CD14-positive monocyte (primary cell): ENCODE data around the gene BICDL1. TPM values are rescaled to one million over a fixed set of nuclear protein-coding genes. Genes with fewer than 3 reads are reported as not detected.
A peak's percentile ranks its signal among the peaks of the same experiment; 100 is the strongest.

Experiments
- DNase-seq, 3 donors: peaks; one replicate each; pipeline ENCODE4 v3.0.0-alpha.2; 2011 to 2022
- H2AFZ ChIP-seq: 2 replicates; pipeline ENCODE4 v1.6.0; 2012; ENCODE audit warnings: mild to moderate bottlenecking, low read depth, low read length, inconsistent platforms; ENCODE audit not compliant: insufficient read depth, poor library complexity, severe bottlenecking
- H3K27ac ChIP-seq, 2 donors: 1 replicate in 1 of 2; 2 replicates in 1 of 2; pipeline ENCODE4 v1.5.1; 2012 to 2013; ENCODE audit warnings: low read length in 2 of 2, control low read depth in 1 of 2, inconsistent platforms in 1 of 2, low read depth in 1 of 2, mild to moderate bottlenecking in 1 of 2
- H3K27me3 ChIP-seq, 2 donors: one replicate each; pipeline versions ENCODE4 v1.6.0 to v1.6.1; 2011 to 2013; ENCODE audit warnings: low read length in 2 of 2; ENCODE audit not compliant: control insufficient read depth in 2 of 2, insufficient read depth in 2 of 2
- H3K36me3 ChIP-seq, 2 donors: replicated peaks in 1 of 2; 1 replicate in 1 of 2; 2 replicates in 1 of 2; pipeline versions ENCODE4 v1.5.1 to v1.6.1; 2012 to 2013; ENCODE audit warnings: low read length in 2 of 2, control low read depth in 1 of 2, inconsistent platforms in 1 of 2, mild to moderate bottlenecking in 1 of 2; ENCODE audit not compliant: insufficient read depth in 2 of 2, control insufficient read depth in 1 of 2
- H3K4me1 ChIP-seq, 2 donors: 1 replicate in 1 of 2; 2 replicates in 1 of 2; pipeline versions ENCODE4 v1.5.1 to v1.6.1; 2012 to 2013; ENCODE audit warnings: low read length in 2 of 2, control low read depth in 1 of 2, inconsistent platforms in 1 of 2, mild to moderate bottlenecking in 1 of 2, moderate library complexity in 1 of 2; ENCODE audit not compliant: insufficient read depth in 2 of 2, control insufficient read depth in 1 of 2
- H3K4me2 ChIP-seq: replicated peaks from 2 replicates; pipeline ENCODE3; 2012; ENCODE audit warnings: low read length, moderate library complexity, mild to moderate bottlenecking; ENCODE audit not compliant: poor library complexity, severe bottlenecking; ENCODE audit errors: extremely low read depth
- H3K4me3 ChIP-seq, 3 experiments: fragments of 200-600 bp in 1 of 3; sonication (generic) in 1 of 3; replicated peaks in 1 of 3; 1 replicate in 2 of 3; 2 replicates in 1 of 3; pipeline ENCODE4 v1.5.1; 2011 to 2013; ENCODE audit warnings: low read length in 3 of 3, mild to moderate bottlenecking in 3 of 3, control low read depth in 2 of 3, low read depth in 2 of 3, inconsistent platforms in 1 of 3, moderate library complexity in 1 of 3
- H3K79me2 ChIP-seq: 2 replicates; pipeline ENCODE4 v1.6.0; 2012; ENCODE audit warnings: mild to moderate bottlenecking, control low read depth, inconsistent platforms, low read length, moderate library complexity; ENCODE audit not compliant: insufficient read depth
- H3K9ac ChIP-seq: 2 replicates; pipeline ENCODE4 v1.6.0; 2017; ENCODE audit warnings: low read length, mild to moderate bottlenecking; ENCODE audit not compliant: insufficient read depth, poor library complexity, severe bottlenecking
- H3K9me3 ChIP-seq, 2 donors: replicated peaks in 1 of 2; 1 replicate in 1 of 2; 2 replicates in 1 of 2; pipeline versions ENCODE4 v1.5.1 to v1.6.1; 2012 to 2013; ENCODE audit warnings: low read length in 2 of 2, control low read depth in 1 of 2; ENCODE audit not compliant: control insufficient read depth in 1 of 2, insufficient read depth in 1 of 2
- H4K20me1 ChIP-seq: 2 replicates; pipeline ENCODE4 v1.6.0; 2012; ENCODE audit warnings: mild to moderate bottlenecking, low read length, control low read depth, moderate library complexity; ENCODE audit not compliant: insufficient read depth
- H3K27ac Mint-ChIP-seq, 7 donors: one replicate each; pipeline ENCODE4 v1.8.0; 2020; ENCODE audit warnings: mild to moderate bottlenecking in 7 of 7, mixed read lengths in 7 of 7, moderate library complexity in 6 of 7, inconsistent platforms in 2 of 7
- H3K27me3 Mint-ChIP-seq, 3 donors: one replicate each; pipeline ENCODE4 v1.8.0; 2021 to 2022; ENCODE audit warnings: low read depth in 3 of 3, mild to moderate bottlenecking in 3 of 3, mixed read lengths in 3 of 3, moderate library complexity in 3 of 3, inconsistent platforms in 1 of 3
- H3K36me3 Mint-ChIP-seq, 2 donors: one replicate each; pipeline ENCODE4 v1.8.0; 2020; ENCODE audit warnings: mixed read lengths in 2 of 2, inconsistent platforms in 1 of 2, mild to moderate bottlenecking in 1 of 2
- H3K4me1 Mint-ChIP-seq: one replicate; pipeline ENCODE4 v1.8.0; 2020; ENCODE audit warnings: mild to moderate bottlenecking, mixed read lengths
- H3K4me3 Mint-ChIP-seq, 2 donors: one replicate each; pipeline ENCODE4 v1.8.0; 2020; ENCODE audit warnings: mild to moderate bottlenecking in 2 of 2, mixed read lengths in 2 of 2, moderate library complexity in 1 of 2
- H3K9me3 Mint-ChIP-seq, 7 donors: one replicate each; pipeline ENCODE4 v1.8.0; 2020 to 2022; ENCODE audit warnings: mixed read lengths in 7 of 7, mild to moderate bottlenecking in 6 of 7, moderate library complexity in 6 of 7, inconsistent platforms in 2 of 7
- WGBS: methylation state at CpG from one replicate; pipeline ENCODE4 v1.1.5; 2013; ENCODE audit warnings: missing lambda C conversion rate; ENCODE audit not compliant: insufficient coverage; 5-methylcytosine and 5-hydroxymethylcytosine counted together
- intact Hi-C, 2 donors: fragments of 100-400 bp; cut with micrococcal nuclease; formaldehyde crosslinking; loops; one replicate each; pipeline versions ENCODE4 v1.15.0 to v1.15.1; 2023
- polyA plus RNA-seq, 3 donors: library from polyadenylated mRNA; depleted of rRNA in 1 of 3; unstranded in 2 of 3; stranded (reverse) in 1 of 3; fragments of 300-500 nt in 2 of 3; fragments of >200 nt in 1 of 3; fragmentation: Illumina TruSeq in 2 of 3; gene quantifications; 1 replicate in 2 of 3; 2 replicates in 1 of 3; pipeline ENCODE4 v1.2.3, GENCODE V29; 2012 to 2021
- TF ChIP-seq, protein P1 (sequence below): fragments of 200-600 bp; IDR thresholded peaks from one replicate; pipeline ENCODE4 v1.8.0; 2022; ENCODE audit warnings: antibody characterized with exemption, mild to moderate bottlenecking

BICDL1 gene
- polyA plus RNA-seq, 3 donors: 0.13 TPM; not detected in 2

DNA sequence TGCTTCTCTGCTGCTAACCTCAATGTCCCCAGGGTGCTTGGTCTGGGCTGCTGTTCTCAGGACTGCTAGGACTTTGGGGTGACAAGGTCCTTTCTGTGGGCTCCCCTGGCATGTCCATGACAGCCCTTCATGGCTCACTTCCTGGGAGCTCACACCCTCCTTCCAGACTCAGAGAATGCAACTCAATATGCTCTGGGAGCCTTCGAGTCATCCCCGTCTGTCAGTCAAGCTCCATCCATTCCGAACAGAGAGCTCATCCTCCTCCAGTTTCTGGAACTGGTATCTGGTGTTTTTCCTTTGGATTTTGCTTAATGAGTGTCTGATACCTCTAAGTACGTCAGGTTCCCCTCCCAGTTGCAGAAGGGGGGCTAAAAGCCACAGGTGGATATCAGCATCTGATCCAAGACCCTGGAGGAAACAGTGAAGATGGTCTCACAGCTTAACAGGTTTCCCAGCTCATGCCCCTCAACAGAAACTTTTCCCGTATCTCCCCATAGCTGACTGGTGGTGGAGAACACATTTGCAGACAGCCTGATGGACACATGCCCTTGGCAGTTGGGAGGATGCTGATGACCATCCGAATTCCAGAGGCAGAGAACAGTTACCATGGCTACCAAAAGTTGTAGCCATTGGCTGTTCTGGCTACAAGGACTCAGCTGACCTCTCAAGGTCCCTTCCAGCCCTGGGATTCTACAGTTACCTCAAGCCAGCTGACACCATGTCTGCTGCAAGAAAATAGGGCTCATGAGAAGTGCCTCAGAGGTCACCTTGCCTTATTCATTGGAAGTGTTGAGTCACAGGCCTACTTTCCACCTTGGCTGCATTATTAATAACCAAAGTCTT is 137.0 kb downstream of the BICDL1 start:
- peaks cover 33 to 39% of the 10 kb centered on the region in 2 donors for H3K36me3 ChIP-seq
- H3K4me1 ChIP-seq: peaks cover 27 to 35% of the 10 kb centered on the region in 2 donors
- H3K9me3 Mint-ChIP-seq: peaks cover 0 to 2% (median 0%) of the 10 kb centered on the region in 7 donors
- H3K27ac ChIP-seq: peak overlapping the region; percentile 47 to 62
- peaks cover 42 to 50% of the 10 kb centered on the region in 2 donors for H3K36me3 Mint-ChIP-seq
- no peak for DNase-seq
- intact Hi-C loops: loop anchor here in 1 of 2 donors (2.0 kb wide), 1 partner anchor 75 kb away; the partner anchor contains the start of gene RPLP0
- TF ChIP-seq, protein P1, sequence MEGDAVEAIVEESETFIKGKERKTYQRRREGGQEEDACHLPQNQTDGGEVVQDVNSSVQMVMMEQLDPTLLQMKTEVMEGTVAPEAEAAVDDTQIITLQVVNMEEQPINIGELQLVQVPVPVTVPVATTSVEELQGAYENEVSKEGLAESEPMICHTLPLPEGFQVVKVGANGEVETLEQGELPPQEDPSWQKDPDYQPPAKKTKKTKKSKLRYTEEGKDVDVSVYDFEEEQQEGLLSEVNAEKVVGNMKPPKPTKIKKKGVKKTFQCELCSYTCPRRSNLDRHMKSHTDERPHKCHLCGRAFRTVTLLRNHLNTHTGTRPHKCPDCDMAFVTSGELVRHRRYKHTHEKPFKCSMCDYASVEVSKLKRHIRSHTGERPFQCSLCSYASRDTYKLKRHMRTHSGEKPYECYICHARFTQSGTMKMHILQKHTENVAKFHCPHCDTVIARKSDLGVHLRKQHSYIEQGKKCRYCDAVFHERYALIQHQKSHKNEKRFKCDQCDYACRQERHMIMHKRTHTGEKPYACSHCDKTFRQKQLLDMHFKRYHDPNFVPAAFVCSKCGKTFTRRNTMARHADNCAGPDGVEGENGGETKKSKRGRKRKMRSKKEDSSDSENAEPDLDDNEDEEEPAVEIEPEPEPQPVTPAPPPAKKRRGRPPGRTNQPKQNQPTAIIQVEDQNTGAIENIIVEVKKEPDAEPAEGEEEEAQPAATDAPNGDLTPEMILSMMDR: no peak
- H3K4me2 ChIP-seq: peak overlapping the region; percentile 0
- peaks cover 42% of the 10 kb centered on the region for H4K20me1 ChIP-seq
- H3K4me1 Mint-ChIP-seq: peaks cover 43% of the 10 kb centered on the region
- no peaks in the 10 kb centered on the region for H3K9me3 ChIP-seq
- peaks cover 0 to 4% (median 0%) of the 10 kb centered on the region in 3 donors for H3K27me3 Mint-ChIP-seq
- H3K79me2 ChIP-seq: no peaks in the 10 kb centered on the region
- H2AFZ ChIP-seq: no peak overlapping the region
- no peaks in the 10 kb centered on the region for H3K27me3 ChIP-seq
- H3K4me3 Mint-ChIP-seq: no peak overlapping the region
- peak overlapping the region in 1 of 3 experiments; percentile 16 for H3K4me3 ChIP-seq
- H3K27ac Mint-ChIP-seq: peak overlapping the region; percentile 86 to 97 (median 91)
- WGBS: 83% methylated on average over 3 of the region's 6 CpGs
- no peak overlapping the region for H3K9ac ChIP-seq

DNA sequence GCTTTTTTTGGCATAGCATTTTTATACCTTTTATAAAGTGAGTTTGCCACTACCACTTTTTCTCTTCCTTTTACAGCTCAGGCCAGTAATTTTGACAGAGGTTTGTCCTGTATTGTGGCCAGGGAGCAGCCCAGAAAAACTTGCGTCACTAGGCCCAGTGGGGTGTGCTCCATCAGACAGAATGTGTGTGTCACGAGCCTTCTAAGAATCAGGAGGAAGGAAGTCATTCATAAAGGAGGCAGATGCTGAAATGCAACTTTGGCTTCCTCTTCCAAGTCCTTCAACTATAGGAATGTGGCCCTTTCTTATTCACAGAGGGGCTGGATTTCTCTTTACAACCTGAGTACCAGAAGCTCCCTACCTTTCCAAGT is 137.6 kb downstream of the BICDL1 start:
- WGBS: 0% methylated on average over 1 of the region's 2 CpGs
- Histone ChIP-seq H3K79me2 (no peaks in the 10 kb centered on the region), H3K4me3 (peak overlapping the region in 1 of 3 experiments; percentile 16), H3K27ac (peak overlapping the region; percentile 47 to 62), H3K9me3 (no peaks in the 10 kb centered on the region), H3K4me2 (peak overlapping the region; percentile 6), H3K27me3 (no peaks in the 10 kb centered on the region), H3K9ac (no peak overlapping the region), H4K20me1 (peaks cover 37% of the 10 kb centered on the region), H3K4me1 (peaks cover 27 to 35% of the 10 kb centered on the region in 2 donors), H2AFZ (no peak overlapping the region), H3K36me3 (peaks cover 39 to 45% of the 10 kb centered on the region in 2 donors)
- Mint-ChIP-seq H3K9me3 (peaks cover 0 to 2% (median 0%) of the 10 kb centered on the region in 7 donors), H3K36me3 (peaks cover 48 to 56% of the 10 kb centered on the region in 2 donors), H3K27ac (peak overlapping the region; percentile 86 to 97 (median 91)), H3K4me3 (peak overlapping the region in 1 of 2 donors; percentile 70), H3K27me3 (peaks cover 0 to 4% (median 0%) of the 10 kb centered on the region in 3 donors), H3K4me1 (peaks cover 40% of the 10 kb centered on the region)
- intact Hi-C loops: loop anchor here in 1 of 2 donors (2.0 kb wide), 1 partner anchor 74 kb away; the partner anchor contains the start of gene RPLP0
- TF ChIP-seq, protein P1: no peak
- DNase-seq: peak; percentile 85 to 89 (median 89)
